Ishikawa (cell line): Measurements from ENCODE around the gene ENOX1.

ENCODE experiments used
- CEBPB ChIP-seq: IDR thresholded peaks from 2 replicates; pipeline ENCODE4 v1.6.1; 2012
- CREB1 ChIP-seq: IDR thresholded peaks from 2 replicates; pipeline ENCODE4 v1.6.1; 2012; ENCODE audit warnings: low read depth
- EGR1 ChIP-seq: IDR thresholded peaks from 2 replicates; pipeline ENCODE4 v1.6.1; 2012
- EP300 ChIP-seq: IDR thresholded peaks from 2 replicates; pipeline ENCODE4 v1.6.1; 2012; ENCODE audit warnings: borderline replicate concordance
- FOXM1 ChIP-seq: IDR thresholded peaks from 2 replicates; pipeline ENCODE4 v1.6.1; 2012; ENCODE audit warnings: low read depth, borderline replicate concordance
- NFIC ChIP-seq: IDR thresholded peaks from 2 replicates; pipeline ENCODE4 v1.6.1; 2012
- RAD21 ChIP-seq: IDR thresholded peaks from 2 replicates; pipeline ENCODE4 v1.6.1; 2012; ENCODE audit warnings: low read depth
- REST ChIP-seq: IDR thresholded peaks from 2 replicates; pipeline ENCODE4 v1.6.1; 2012; ENCODE audit warnings: low read depth, mild to moderate bottlenecking
- TAF1 ChIP-seq: IDR thresholded peaks from 2 replicates; pipeline ENCODE4 v1.6.1; 2012; ENCODE audit warnings: low read depth, mild to moderate bottlenecking
- TCF12 ChIP-seq: IDR thresholded peaks from 2 replicates; pipeline ENCODE4 v1.6.1; 2012; ENCODE audit warnings: low read depth
- TEAD4 ChIP-seq: IDR thresholded peaks from 2 replicates; pipeline ENCODE4 v1.6.1; 2012
- USF1 ChIP-seq: IDR thresholded peaks from 2 replicates; pipeline ENCODE4 v1.6.1; 2012
- YY1 ChIP-seq: IDR thresholded peaks from 2 replicates; pipeline ENCODE4 v1.6.1; 2012; ENCODE audit warnings: low read depth
- ZBTB7A ChIP-seq: IDR thresholded peaks from 2 replicates; pipeline ENCODE4 v1.6.1; 2012; ENCODE audit warnings: low read depth
- TF ChIP-seq, protein P1 (sequence below): IDR thresholded peaks from 2 replicates; pipeline ENCODE4 v1.6.1; 2012

The ENOX1 gene

DNA sequence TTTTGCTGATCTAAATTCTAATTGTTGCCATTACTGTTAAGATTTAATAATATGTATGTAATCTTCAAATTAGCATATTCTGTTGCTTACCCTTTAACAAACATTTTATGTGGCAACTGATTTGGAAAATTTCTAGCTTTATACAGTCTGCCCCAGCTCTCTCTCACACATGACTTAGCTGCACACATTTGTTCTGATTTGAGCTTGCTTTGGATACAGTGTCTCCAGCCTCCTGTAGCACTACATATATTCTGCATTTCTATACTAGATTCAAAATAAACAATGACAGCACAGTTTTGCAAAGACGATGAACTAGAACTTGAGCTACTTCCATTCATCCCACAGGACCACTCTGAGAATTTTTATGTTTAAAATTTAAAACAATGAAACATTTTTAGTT, 508.6 kb downstream of the ENOX1 start:
- TF ChIP-seq RAD21, result no peak
- no peak for TF ChIP-seq CREB1
- TF ChIP-seq TCF12, result no peak
- TF ChIP-seq REST, result no peak
- no peak for TF ChIP-seq FOXM1
- no peak for TF ChIP-seq NFIC
- no peak for TF ChIP-seq EP300
- TF ChIP-seq, protein P1, sequence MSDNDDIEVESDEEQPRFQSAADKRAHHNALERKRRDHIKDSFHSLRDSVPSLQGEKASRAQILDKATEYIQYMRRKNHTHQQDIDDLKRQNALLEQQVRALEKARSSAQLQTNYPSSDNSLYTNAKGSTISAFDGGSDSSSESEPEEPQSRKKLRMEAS, result no peak
- TF ChIP-seq EGR1, result no peak
- no peak for TF ChIP-seq ZBTB7A

DNA sequence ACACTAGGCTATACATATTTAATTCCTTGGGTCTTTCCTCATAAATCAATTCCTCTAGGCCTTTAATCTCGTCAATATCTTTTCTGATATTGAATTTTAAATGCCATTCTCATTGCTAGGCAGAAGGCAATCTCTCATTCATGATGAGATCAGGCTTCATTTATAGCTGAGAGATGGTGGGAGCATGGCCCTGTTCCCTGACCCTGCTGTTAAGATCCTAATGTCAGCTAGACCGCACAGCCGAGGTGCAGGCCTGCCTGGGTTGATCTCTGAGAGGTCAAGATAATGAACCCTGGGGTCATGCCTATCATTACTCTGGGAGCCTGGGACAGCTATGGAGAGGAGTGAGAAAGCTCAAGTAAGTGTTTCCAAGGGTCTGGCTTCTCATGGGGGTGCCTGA, 509.6 kb downstream of the ENOX1 start:
- no peak for TF ChIP-seq ZBTB7A
- no peak for TF ChIP-seq CEBPB
- no peak for TF ChIP-seq NFIC
- no peak for TF ChIP-seq FOXM1
- no peak for TF ChIP-seq RAD21
- TF ChIP-seq, protein P1, result no peak
- TF ChIP-seq TCF12, result no peak
- TF ChIP-seq TAF1, result no peak
- no peak for TF ChIP-seq EP300
- TF ChIP-seq CREB1, result no peak
- TF ChIP-seq REST, result no peak
- TF ChIP-seq YY1, result no peak
- no peak for TF ChIP-seq USF1
- no peak for TF ChIP-seq TEAD4

DNA sequence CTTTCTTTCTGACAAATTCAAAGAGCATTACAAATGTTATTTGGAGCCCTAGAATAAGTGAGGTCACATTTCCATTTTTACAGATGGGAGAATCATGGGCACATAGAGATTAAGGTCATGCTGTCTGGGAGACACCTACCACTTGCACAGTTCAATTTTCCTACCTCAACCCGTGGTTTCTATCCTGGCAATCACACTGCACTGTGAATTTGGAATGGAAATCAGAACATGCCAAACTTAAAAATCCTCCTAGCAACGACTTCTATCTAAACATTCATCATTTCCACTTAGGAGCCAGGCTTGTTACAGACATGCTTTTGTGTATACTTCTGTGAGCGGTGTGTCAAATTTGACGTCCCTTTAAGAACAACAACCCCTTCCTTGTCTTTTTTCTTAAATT, 511.9 kb downstream of the ENOX1 start:
- TF ChIP-seq EP300 (no peak), YY1 (no peak), TAF1 (no peak), FOXM1 (no peak), USF1 (no peak), ZBTB7A (no peak), CREB1 (no peak), NFIC (no peak), REST (no peak), CEBPB (no peak), RAD21 (no peak), TEAD4 (no peak)
- TF ChIP-seq, protein P1, result no peak

GRCh38 chr13:43273362-43273761, 513.4 kb downstream of the ENOX1 start:
- TF ChIP-seq YY1 (no peak), CREB1 (no peak), ZBTB7A (no peak), REST (no peak), USF1 (no peak), TCF12 (no peak), EP300 (no peak), CEBPB (no peak), RAD21 (no peak), EGR1 (no peak), FOXM1 (no peak), TAF1 (no peak)
- TF ChIP-seq, protein P1, result no peak
